IMR-90 (cell line): ENCODE measurements around the gene IL1RAP. TPM values are rescaled to one million over a fixed set of nuclear protein-coding genes. Genes with fewer than 3 reads are reported as not detected.

Experiments used
- ATAC-seq: fragments of 200-7000 bp; cut with Tn5 transposase; 2 replicates; pipeline ENCODE4 v1.9.1; 2020; ENCODE audit warnings: low read depth, mild to moderate bottlenecking, moderate library complexity
- BruUV-seq: library from RNA; stranded (reverse); fragments of 400-500 nt; replicated peaks from 2 replicates; lab custom pipeline; 2021; lab: Mats Ljungman, UMichigan
- CTCF ChIA-PET: fragments of 300-600 bp; formaldehyde crosslinking; extraction: SDS; loops from one replicate; lab custom pipeline; 2021; ENCODE audit warnings: antibody characterized with exemption; lab: Yijun Ruan, JAX
- POLR2A ChIA-PET: fragments of 300-600 bp; sonication (Branson Sonifier 250); formaldehyde crosslinking; loops from one replicate; lab custom pipeline; 2022; ENCODE audit warnings: antibody characterized with exemption; ENCODE audit not compliant: unreplicated experiment; lab: Charles Lee
- DNase-seq: peaks from one replicate; pipeline ENCODE4 v3.0.0; 2013
- H2AFZ ChIP-seq: replicated peaks from 2 replicates; pipeline ENCODE3; 2013; ENCODE audit warnings: low read length, mild to moderate bottlenecking; ENCODE audit not compliant: poor library complexity
- H2AK5ac ChIP-seq: 2 replicates; pipeline ENCODE4 v1.6.1; 2013; ENCODE audit warnings: low read depth, low read length, inconsistent platforms
- H2AK9ac ChIP-seq: replicated peaks from 2 replicates; pipeline ENCODE3; 2013; ENCODE audit warnings: mild to moderate bottlenecking, low read depth, low read length, moderate library complexity; ENCODE audit not compliant: poor library complexity
- H2BK120ac ChIP-seq: 2 replicates; pipeline ENCODE4 v1.6.1; 2013; ENCODE audit warnings: low read depth, low read length, inconsistent platforms
- H2BK15ac ChIP-seq: 3 replicates; pipeline ENCODE4 v1.6.1; 2013; ENCODE audit warnings: low read depth, low read length, inconsistent platforms
- H2BK20ac ChIP-seq: 2 replicates; pipeline ENCODE4 v1.6.1; 2013; ENCODE audit warnings: low read depth, mild to moderate bottlenecking, inconsistent platforms, low read length, moderate library complexity
- H2BK5ac ChIP-seq: 2 replicates; pipeline ENCODE4 v1.6.1; 2013; ENCODE audit warnings: mild to moderate bottlenecking, low read depth, low read length, inconsistent platforms; ENCODE audit not compliant: poor library complexity, severe bottlenecking
- H3K14ac ChIP-seq: replicated peaks from 2 replicates; pipeline ENCODE4 v1.6.1; 2013; ENCODE audit warnings: low read depth, low read length, inconsistent platforms
- H3K18ac ChIP-seq: 2 replicates; pipeline ENCODE4 v1.6.1; 2013; ENCODE audit warnings: low read depth, low read length, control low read depth
- H3K23ac ChIP-seq: 2 replicates; pipeline ENCODE4 v1.6.1; 2013; ENCODE audit warnings: low read depth, low read length, inconsistent platforms
- H3K27ac ChIP-seq: 2 replicates; pipeline ENCODE4 v1.5.1; 2013; ENCODE audit warnings: mild to moderate bottlenecking, control low read depth, low read length; ENCODE audit not compliant: insufficient read depth
- H3K27me3 ChIP-seq: 2 replicates; pipeline ENCODE4 v1.6.1; 2013; ENCODE audit warnings: low read length; ENCODE audit not compliant: control insufficient read depth, insufficient read depth
- H3K36me3 ChIP-seq: 2 replicates; pipeline ENCODE4 v1.6.1; 2013; ENCODE audit warnings: low read length, mixed read lengths; ENCODE audit not compliant: control insufficient read depth, insufficient read depth
- H3K4ac ChIP-seq: 2 replicates; pipeline ENCODE4 v1.6.1; 2013; ENCODE audit warnings: low read depth, low read length, inconsistent platforms
- H3K4me1 ChIP-seq: 2 replicates; pipeline ENCODE4 v1.6.1; 2013; ENCODE audit warnings: low read length, mixed read lengths; ENCODE audit not compliant: control insufficient read depth, insufficient read depth
- H3K4me2 ChIP-seq: 2 replicates; pipeline ENCODE4 v1.6.1; 2013; ENCODE audit warnings: low read depth, mild to moderate bottlenecking, control low read depth, low read length, moderate library complexity
- H3K4me3 ChIP-seq: 2 replicates; pipeline ENCODE4 v1.5.1; 2013; ENCODE audit warnings: low read depth, mild to moderate bottlenecking, control low read depth, low read length, moderate library complexity; ENCODE audit not compliant: insufficient read depth
- H3K56ac ChIP-seq: 2 replicates; pipeline ENCODE4 v1.6.1; 2013; ENCODE audit warnings: low read length, inconsistent platforms; ENCODE audit not compliant: insufficient read depth; ENCODE audit errors: extremely low read depth
- H3K79me1 ChIP-seq, 2 experiments: 2 replicates each; pipeline ENCODE4 v1.6.1; 2013; ENCODE audit warnings: low read length in 2 of 2, inconsistent platforms in 1 of 2, low read depth in 1 of 2
- H3K9ac ChIP-seq: 2 replicates; pipeline ENCODE4 v1.6.1; 2013; ENCODE audit warnings: low read depth, low read length, control low read depth
- H3K9me1 ChIP-seq: 2 replicates; pipeline ENCODE4 v1.6.1; 2013; ENCODE audit warnings: low read length, inconsistent platforms; ENCODE audit not compliant: insufficient read depth
- H3K9me3 ChIP-seq: 2 replicates; pipeline ENCODE4 v1.6.1; 2013; ENCODE audit warnings: low read length; ENCODE audit not compliant: control insufficient read depth, insufficient read depth
- H4K20me1 ChIP-seq: 2 replicates; pipeline ENCODE4 v1.6.1; 2013; ENCODE audit warnings: low read length, inconsistent platforms; ENCODE audit not compliant: insufficient read depth
- H4K5ac ChIP-seq: 2 replicates; pipeline ENCODE4 v1.6.1; 2013; ENCODE audit warnings: mild to moderate bottlenecking, low read depth, low read length, control low read depth
- H4K8ac ChIP-seq, 2 experiments: 2 replicates each; pipeline ENCODE4 v1.6.1; 2013; ENCODE audit warnings: low read depth in 2 of 2, low read length in 2 of 2, control low read depth in 1 of 2, inconsistent platforms in 1 of 2
- H4K91ac ChIP-seq: 2 replicates; pipeline ENCODE4 v1.6.1; 2013; ENCODE audit warnings: low read depth, low read length, inconsistent platforms; ENCODE audit not compliant: insufficient read depth
- BHLHE40 ChIP-seq: fragments of 150-350 bp; IDR thresholded peaks from 2 replicates; pipeline ENCODE4 v1.6.1; 2016; ENCODE audit warnings: mild to moderate bottlenecking, low read depth, low read length
- CEBPB ChIP-seq: IDR thresholded peaks from 2 replicates; pipeline ENCODE4 v1.6.1; 2012; ENCODE audit warnings: low read depth, low read length, improper control_type of control experiment
- CHD1 ChIP-seq: IDR thresholded peaks from 2 replicates; pipeline ENCODE4 v1.6.1; 2012; ENCODE audit warnings: low read depth, low read length, improper control_type of control experiment
- CTCF ChIP-seq: conservative IDR thresholded peaks from 2 replicates; pipeline ENCODE4 v1.5.1; 2012; ENCODE audit warnings: mild to moderate bottlenecking, low read depth, low read length, improper control_type of control experiment
- ELK1 ChIP-seq: fragments of 150-350 bp; IDR thresholded peaks from 2 replicates; pipeline ENCODE4 v1.6.1; 2016; ENCODE audit warnings: low read depth, mild to moderate bottlenecking, low read length, moderate library complexity, borderline replicate concordance
- FOS ChIP-seq: fragments of 150-350 bp; IDR thresholded peaks from 2 replicates; pipeline ENCODE4 v1.6.1; 2016; ENCODE audit warnings: low read depth, low read length
- MAFK ChIP-seq: IDR thresholded peaks from 2 replicates; pipeline ENCODE4 v1.6.1; 2012; ENCODE audit warnings: low read depth, low read length, improper control_type of control experiment
- MAZ ChIP-seq: IDR thresholded peaks from 2 replicates; pipeline ENCODE4 v1.6.1; 2012; ENCODE audit warnings: low read depth, mild to moderate bottlenecking, low read length, improper control_type of control experiment, moderate library complexity, borderline replicate concordance
- MXI1 ChIP-seq: IDR thresholded peaks from 2 replicates; pipeline ENCODE4 v1.6.1; 2012; ENCODE audit warnings: low read depth, mild to moderate bottlenecking, low read length, moderate library complexity, borderline replicate concordance
- NFE2L2 ChIP-seq: fragments of 150-350 bp; IDR thresholded peaks from 2 replicates; pipeline ENCODE4 v1.6.1; 2016; ENCODE audit warnings: low read depth, mild to moderate bottlenecking, low read length
- POLR2A ChIP-seq: IDR thresholded peaks from 2 replicates; pipeline ENCODE4 v1.6.1; 2012; ENCODE audit warnings: mild to moderate bottlenecking, low read depth, low read length
- RAD21 ChIP-seq: IDR thresholded peaks from 2 replicates; pipeline ENCODE4 v1.6.1; 2012; ENCODE audit warnings: low read length, improper control_type of control experiment
- RCOR1 ChIP-seq: IDR thresholded peaks from 2 replicates; pipeline ENCODE4 v1.6.1; 2012; ENCODE audit warnings: mild to moderate bottlenecking, low read length, improper control_type of control experiment; ENCODE audit not compliant: insufficient replicate concordance
- RFX5 ChIP-seq: IDR thresholded peaks from 2 replicates; pipeline ENCODE4 v1.8.0; 2012; ENCODE audit warnings: low read depth, mild to moderate bottlenecking, low read length, moderate library complexity
- USF2 ChIP-seq: fragments of 150-350 bp; IDR thresholded peaks from 2 replicates; pipeline ENCODE4 v1.6.1; 2017; ENCODE audit warnings: mild to moderate bottlenecking, antibody characterized with exemption, low read length, low read depth
- WGBS, 2 experiments: methylation state at CpG; one replicate each; pipeline versions ENCODE4 v1.1.5 to v1.1.7; 2013; ENCODE audit warnings: missing lambda C conversion rate in 2 of 2; ENCODE audit not compliant: insufficient read length in 1 of 2; ENCODE audit errors: extremely low coverage in 2 of 2; 5-methylcytosine and 5-hydroxymethylcytosine counted together
- dilution Hi-C: fragments of 300-500 bp; cut with HindIII; formaldehyde crosslinking; loops from one replicate; pipeline ENCODE4 v1.14.3; 2018; ENCODE audit warnings: low sequenced_read_pairs; ENCODE audit not compliant: unreplicated experiment
- in situ Hi-C: fragments of 300-500 bp; cut with MboI; formaldehyde crosslinking; loops from 3 replicates; pipeline ENCODE4 v1.14.3; 2019; ENCODE audit warnings: low sequenced_read_pairs, inconsistent platforms, mixed read lengths
- intact Hi-C: fragments of 100-400 bp; cut with micrococcal nuclease; formaldehyde crosslinking; loops from 2 replicates; pipeline ENCODE4 v1.10.0; 2022
- polyA plus RNA-seq, 3 experiments: library from polyadenylated mRNA; depleted of rRNA; stranded (reverse); fragments of >200 nt; gene quantifications; 2 replicates each; pipeline ENCODE4 v1.2.3, GENCODE V29; 2012; ENCODE audit warnings: low replicate concordance in 1 of 3
- total RNA-seq: library from RNA; depleted of rRNA; stranded (reverse); fragments of >200 nt; gene quantifications from 2 replicates; pipeline ENCODE4 v1.2.3, GENCODE V29; 2012

The IL1RAP gene
- total and polyA plus RNA-seq, 2 of the 4 experiments (the other 2 are of a cell fraction) = 8.3 to 11.3 TPM

GRCh38 chr3:190618330-190619030 lies 104.6 kb downstream of the IL1RAP start:
- H2AFZ ChIP-seq = no peak overlapping the region
- intact Hi-C loops = no loop called here
- TF ChIP-seq RAD21 (no peak), MAZ (no peak), POLR2A (no peak), CHD1 (no peak), NFE2L2 (no peak), CTCF (no peak), ELK1 (no peak), BHLHE40 (no peak), MAFK (no peak), MXI1 (no peak), CEBPB (no peak), USF2 (no peak), FOS (no peak), RFX5 (no peak), RCOR1 (no peak)

More at GRCh38 chr3:190618330-190619030, 104.6 kb downstream of the IL1RAP start:
- H3K4me2 ChIP-seq = no peak overlapping the region; the same call in 1 of the 2 replicates
- dilution Hi-C loops (no loop called here), in situ Hi-C loops (no loop called here)
- H3K79me1 ChIP-seq = no peaks in the 10 kb centered on the region
- ATAC-seq (no peak), DNase-seq (peak; percentile 11)
- H3K36me3 ChIP-seq = peaks cover 1% of the 10 kb centered on the region; the same call in 1 of the 2 replicates
- no peak overlapping the region for H3K4me3 ChIP-seq
- H2BK5ac ChIP-seq = peak overlapping the region; percentile 35
- no peak overlapping the region for H2AK5ac ChIP-seq
- ChIA-PET CTCF (interaction anchor here (0.5 to 1.1 kb wide), 2 partner anchors 8 to 322 kb away, joined by 3 to 4 read pairs; no protein-coding TSS in a partner anchor), POLR2A (no interaction called here)
- no peak overlapping the region for H2BK15ac ChIP-seq
- H3K56ac ChIP-seq = no peak overlapping the region
- no CpG with 5 or more reads among the region's 8 CpGs for WGBS, 2 experiments
- no peak overlapping the region for H3K23ac ChIP-seq
- H3K4ac ChIP-seq = no peak overlapping the region
- no peak overlapping the region for H3K14ac ChIP-seq
- no peak overlapping the region for H4K91ac ChIP-seq
- peaks cover 6% of the 10 kb centered on the region for H3K4me1 ChIP-seq
- BruUV-seq = no TSS peak
- no peak overlapping the region for H3K9ac ChIP-seq
- no peak overlapping the region for H2AK9ac ChIP-seq
- no peak overlapping the region; a peak in 1 of 4 replicates for H4K8ac ChIP-seq
- H3K27me3 ChIP-seq = no peaks in the 10 kb centered on the region
- no peak overlapping the region for H2BK20ac ChIP-seq
- H3K18ac ChIP-seq = no peak overlapping the region; the same call in 1 of the 2 replicates
- H3K9me3 ChIP-seq = no peaks in the 10 kb centered on the region
- no peak overlapping the region for H4K5ac ChIP-seq
- H2BK120ac ChIP-seq = no peak overlapping the region
- no peak overlapping the region for H3K27ac ChIP-seq
- H4K20me1 ChIP-seq = no peaks in the 10 kb centered on the region
- no peaks in the 10 kb centered on the region for H3K9me1 ChIP-seq
